ENCODE measurements around the gene COPS6. TPM values are rescaled to one million over a fixed set of nuclear protein-coding genes. Genes with fewer than 3 reads are reported as not detected.

COPS6 gene
- total and polyA plus RNA-seq, 2 of the 4 experiments (the other 2 are of a cell fraction) = 185 to 325 TPM

DNA sequence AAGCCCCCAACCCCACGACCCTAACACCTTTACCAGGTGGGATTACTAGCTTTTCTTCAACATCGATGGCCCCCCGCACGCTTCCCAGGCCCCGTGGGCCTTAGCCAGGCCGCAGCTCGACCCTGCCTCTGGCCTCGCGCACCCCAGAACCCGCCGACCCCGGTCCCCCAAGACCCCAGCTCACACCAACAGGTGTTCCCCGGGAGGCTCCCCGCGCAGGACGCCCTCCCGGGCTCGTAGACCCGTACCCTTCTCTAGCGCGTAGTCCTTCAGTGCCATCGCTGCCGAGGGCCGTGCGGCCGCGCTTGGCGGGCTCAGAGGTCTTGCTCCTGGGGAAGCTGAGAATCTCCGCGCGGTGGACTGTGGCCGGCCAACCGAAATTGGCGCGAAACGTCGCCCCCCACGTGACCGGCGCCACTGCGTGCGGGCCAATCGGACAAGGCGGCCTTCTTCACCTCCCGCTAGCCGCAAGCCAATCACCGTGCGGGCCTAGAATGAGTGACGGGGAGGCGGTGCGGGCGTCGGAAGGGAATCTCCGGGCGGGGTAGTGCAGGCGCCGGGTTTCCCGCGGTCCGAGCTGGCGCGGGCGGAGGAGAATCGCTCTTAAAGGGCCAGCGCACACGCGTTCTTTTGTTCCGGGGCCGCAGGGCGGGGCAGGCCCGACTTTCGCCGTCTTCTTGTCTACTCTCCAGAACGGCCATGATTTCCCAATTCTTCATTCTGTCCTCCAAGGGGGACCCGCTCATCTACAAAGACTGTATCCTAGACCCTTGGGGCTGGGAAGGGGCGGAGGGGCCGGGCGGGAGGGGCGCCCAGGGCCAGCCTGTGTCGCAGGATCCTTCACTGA, 12.5 kb downstream of the COPS6 start, which contains the start of the genes AP4M1 and MCM7:
AP4M1 (plus strand) TSS at position 628 of the 847 bp plus-strand sequence; CDS start at position 700, 72 bp downstream.
MCM7 (minus strand) TSS at position 382 of the 847 bp plus-strand sequence; CDS start at position 279, 103 bp downstream.
- dilution Hi-C loops (cut with HindIII; ENCODE audit: low sequenced_read_pairs, unreplicated experiment) (no loop called here), in situ Hi-C loops (cut with MboI; ENCODE audit: low sequenced_read_pairs) (no loop called here), intact Hi-C loops (cut with micrococcal nuclease) (loop anchor here (2.0 kb wide), 1 partner anchor 18 kb away; the partner anchor contains the start of genes CNPY4 and TAF6)
- Histone ChIP-seq H3K9me3 (ENCODE audit: control insufficient read depth, insufficient read depth, low read length) (no peaks in the 10 kb centered on the region), H2BK15ac (ENCODE audit: low read depth, low read length) (peak within 1 kb of the TSS; percentile 81; the same call in 2 of the 3 replicates), H4K20me1 (ENCODE audit: insufficient read depth, low read length) (peaks cover 7% of the 10 kb centered on the region; the same call in 1 of the 2 replicates), H3K4me1 (ENCODE audit: control insufficient read depth, insufficient read depth, low read length) (peaks cover 15% of the 10 kb centered on the region), H4K91ac (ENCODE audit: insufficient read depth, low read depth, low read length) (peak within 1 kb of the TSS; percentile 90), H3K4ac (ENCODE audit: low read depth, low read length) (peak within 1 kb of the TSS; percentile 96), H3K18ac (ENCODE audit: low read depth, low read length) (no peak within 1 kb of the TSS; the same call in 1 of the 2 replicates), H2AK5ac (ENCODE audit: low read depth, low read length) (peak within 1 kb of the TSS; percentile 97), H3K56ac (ENCODE audit: extremely low read depth, insufficient read depth, low read length) (peak within 1 kb of the TSS; percentile 62; the same call in 1 of the 2 replicates), H3K14ac (replicated peaks; ENCODE audit: low read depth, low read length) (peak within 1 kb of the TSS; percentile 92), H2AFZ (replicated peaks; ENCODE audit: low read length, poor library complexity) (peak within 1 kb of the TSS; percentile 94), H3K9me1 (ENCODE audit: insufficient read depth, low read length) (peaks cover 5% of the 10 kb centered on the region; the same call in 1 of the 2 replicates), H3K9ac (ENCODE audit: low read depth, low read length) (peak within 1 kb of the TSS; percentile 75), H3K27me3 (ENCODE audit: control insufficient read depth, insufficient read depth, low read length) (no peaks in the 10 kb centered on the region), H4K8ac (ENCODE audit: low read depth in 2 of 2, low read length in 2 of 2) (peak within 1 kb of the TSS; percentile 67 to 96; a peak in 3 of 4 replicates), H3K4me2 (ENCODE audit: low read depth, low read length) (peak within 1 kb of the TSS; percentile 87), H2BK5ac (ENCODE audit: low read depth, low read length, poor library complexity, severe bottlenecking) (peak within 1 kb of the TSS; percentile 58), H3K23ac (ENCODE audit: low read depth, low read length) (peak within 1 kb of the TSS; percentile 91), H4K5ac (ENCODE audit: low read depth, low read length) (peak within 1 kb of the TSS; percentile 27), H3K36me3 (ENCODE audit: control insufficient read depth, insufficient read depth, low read length) (peaks cover 46% of the 10 kb centered on the region), H2AK9ac (replicated peaks; ENCODE audit: low read depth, low read length, poor library complexity) (peak within 1 kb of the TSS; percentile 98), H3K79me1 (ENCODE audit: low read depth in 1 of 2, low read length in 2 of 2) (peaks cover 28 to 57% of the 10 kb centered on the region in 2 experiments), H2BK20ac (ENCODE audit: low read depth, low read length) (peak within 1 kb of the TSS; percentile 80; the same call in 1 of the 2 replicates), H3K4me3 (ENCODE audit: insufficient read depth, low read depth, low read length) (peak within 1 kb of the TSS; percentile 54), H2BK120ac (ENCODE audit: low read depth, low read length) (peak within 1 kb of the TSS; percentile 88), H3K27ac (ENCODE audit: insufficient read depth, low read length) (peak within 1 kb of the TSS; percentile 80)
- CTCF ChIA-PET = interaction anchor here (1.3 kb wide), 1 partner anchor 11 kb away, joined by 5 read pairs; no protein-coding TSS in a partner anchor
- ATAC-seq (ENCODE audit: low read depth) (peak; percentile 80), DNase-seq (peak; percentile 99)
- 0% methylated on average over 17 of the region's 80 CpGs; no CpG with 5 or more reads in 1 of the 2 experiments for WGBS, 2 experiments (ENCODE audit: extremely low coverage in 2 of 2, insufficient read length in 1 of 2)
- peak; percentile 90 for TF ChIP-seq MXI1 (IDR thresholded peaks at IDR 0.05; ENCODE audit: borderline replicate concordance, low read depth, low read length)
- TF ChIP-seq USF2 (IDR thresholded peaks at IDR 0.05; ENCODE audit: low read depth, low read length) = peak; percentile 99
- TF ChIP-seq FOS (IDR thresholded peaks at IDR 0.05; ENCODE audit: low read depth, low read length) = peak; percentile 35; the same call in 1 of the 2 replicates
- peak; percentile 76 for TF ChIP-seq POLR2A (IDR thresholded peaks at IDR 0.05; ENCODE audit: low read depth, low read length)
- peak; percentile 48 for TF ChIP-seq CEBPB (IDR thresholded peaks at IDR 0.05; ENCODE audit: low read depth, low read length)
- TF ChIP-seq MAZ (IDR thresholded peaks at IDR 0.05; ENCODE audit: borderline replicate concordance, low read depth, low read length) = peak; percentile 88
- no peak for TF ChIP-seq RAD21 (IDR thresholded peaks at IDR 0.05; ENCODE audit: low read length)
- TF ChIP-seq SMC3 (IDR thresholded peaks at IDR 0.05; ENCODE audit: low read depth, low read length) = no peak
- TF ChIP-seq BHLHE40 (IDR thresholded peaks at IDR 0.05; ENCODE audit: low read depth, low read length) = peak; percentile 27; the same call in 1 of the 2 replicates
- no TSS peak for BruUV-seq (replicated peaks)
- POLR2A ChIA-PET (ENCODE audit: unreplicated experiment) = interaction anchor here (0.8 to 1.7 kb wide), 2 partner anchors 14 to 20 kb away, joined by 3 to 6 read pairs; no protein-coding TSS in a partner anchor
